Hypothalamus (tissue), 51 donors: ENCODE data around the gene FXN.
"Not testable (repeated sequence)": the region's sequence is repeated elsewhere in the genome, so short reads cannot be mapped to it uniquely, and the experiment has no call there.

Experiments used
- DNase-seq, 51 donors: peaks; one replicate each; lab custom pipeline; 2025; lab: John Stamatoyannopoulos, UW

FXN gene

GRCh38 chr9:69020301-69021145, 15.0 kb upstream of the FXN start:
- no peak for DNase-seq

- no peak for DNase-seq
These were observed 11.9 kb upstream of the FXN start for GRCh38 chr9:69023650-69024049.

- peak in 8 of 51 donors; percentile 3 to 45 (median 10) for DNase-seq
These were observed 8.0 kb upstream of the FXN start for GRCh38 chr9:69027355-69028097.

- DNase-seq, result no peak
These were observed 6.8 kb upstream of the FXN start for GRCh38 chr9:69028754-69029153.

- no peak for DNase-seq
These were observed 6.0 kb upstream of the FXN start for GRCh38 chr9:69029535-69029934.

- no peak for DNase-seq
These were observed 4.5 kb upstream of the FXN start for GRCh38 chr9:69030851-69031645.

- no peak for DNase-seq
These were observed 1.5 kb upstream of the FXN start for GRCh38 chr9:69034071-69034470.

- peak in 1 of 51 donors; percentile 35 for DNase-seq
These were observed 757 bp downstream of the FXN start for GRCh38 chr9:69036309-69036708.

GRCh38 chr9:69036799-69037198, 1.2 kb downstream of the FXN start:
- no peak for DNase-seq

- no peak for DNase-seq
These were observed 5.1 kb downstream of the FXN start for GRCh38 chr9:69040646-69041045.

GRCh38 chr9:69044240-69045219, 9.0 kb downstream of the FXN start:
- DNase-seq, result no peak

GRCh38 chr9:69045821-69046220, 10.3 kb downstream of the FXN start:
- no peak for DNase-seq

GRCh38 chr9:69046723-69047122, 11.2 kb downstream of the FXN start:
- DNase-seq, result no peak

- no peak for DNase-seq
These were observed 11.8 kb downstream of the FXN start for GRCh38 chr9:69047371-69047770.

- DNase-seq, result no peak
These were observed 13.5 kb downstream of the FXN start for GRCh38 chr9:69049094-69049493.

- DNase-seq, result not testable (repeated sequence)
These were observed 15.4 kb downstream of the FXN start for GRCh38 chr9:69050936-69051335.

- no peak for DNase-seq
These were observed 19.4 kb downstream of the FXN start for GRCh38 chr9:69054989-69055388.

- DNase-seq, result no peak
These were observed 20.8 kb downstream of the FXN start for GRCh38 chr9:69056191-69056815.

- DNase-seq, result no peak
These were observed 22.5 kb downstream of the FXN start for GRCh38 chr9:69058101-69058500.
